PFSK-1 (cell line): ENCODE measurements around the gene IKZF3.

Source experiments
- FOXP2 ChIP-seq: optimal IDR thresholded peaks from 2 replicates; pipeline ENCODE3; 2011; ENCODE audit warnings: borderline replicate concordance, control low read depth, inconsistent platforms; ENCODE audit not compliant: insufficient read depth; ENCODE audit errors: extremely low read length, extremely low read depth
- POLR2AphosphoS5 ChIP-seq: IDR thresholded peaks from 2 replicates; pipeline ENCODE4 v1.6.1; 2012; ENCODE audit warnings: low read depth, mild to moderate bottlenecking, control low read depth, low read length, moderate library complexity
- SIN3A ChIP-seq: IDR thresholded peaks from 2 replicates; pipeline ENCODE4 v1.6.1; 2012; ENCODE audit warnings: mild to moderate bottlenecking, low read length, moderate library complexity, borderline replicate concordance; ENCODE audit not compliant: insufficient read depth
- TAF1 ChIP-seq: IDR thresholded peaks from 2 replicates; pipeline ENCODE4 v1.6.1; 2012; ENCODE audit warnings: low read length, control low read depth, borderline replicate concordance; ENCODE audit not compliant: insufficient read depth
- TF ChIP-seq, protein P1 (sequence below), 2 experiments: IDR thresholded peaks; 2 replicates each; pipeline versions ENCODE4 v1.6.1 to v1.8.0; 2011 to 2012; ENCODE audit warnings: low read depth in 2 of 2, low read length in 2 of 2, control low read depth in 1 of 2, inconsistent platforms in 1 of 2, mild to moderate bottlenecking in 1 of 2, moderate library complexity in 1 of 2; ENCODE audit not compliant: insufficient read depth in 1 of 2

The IKZF3 gene

DNA sequence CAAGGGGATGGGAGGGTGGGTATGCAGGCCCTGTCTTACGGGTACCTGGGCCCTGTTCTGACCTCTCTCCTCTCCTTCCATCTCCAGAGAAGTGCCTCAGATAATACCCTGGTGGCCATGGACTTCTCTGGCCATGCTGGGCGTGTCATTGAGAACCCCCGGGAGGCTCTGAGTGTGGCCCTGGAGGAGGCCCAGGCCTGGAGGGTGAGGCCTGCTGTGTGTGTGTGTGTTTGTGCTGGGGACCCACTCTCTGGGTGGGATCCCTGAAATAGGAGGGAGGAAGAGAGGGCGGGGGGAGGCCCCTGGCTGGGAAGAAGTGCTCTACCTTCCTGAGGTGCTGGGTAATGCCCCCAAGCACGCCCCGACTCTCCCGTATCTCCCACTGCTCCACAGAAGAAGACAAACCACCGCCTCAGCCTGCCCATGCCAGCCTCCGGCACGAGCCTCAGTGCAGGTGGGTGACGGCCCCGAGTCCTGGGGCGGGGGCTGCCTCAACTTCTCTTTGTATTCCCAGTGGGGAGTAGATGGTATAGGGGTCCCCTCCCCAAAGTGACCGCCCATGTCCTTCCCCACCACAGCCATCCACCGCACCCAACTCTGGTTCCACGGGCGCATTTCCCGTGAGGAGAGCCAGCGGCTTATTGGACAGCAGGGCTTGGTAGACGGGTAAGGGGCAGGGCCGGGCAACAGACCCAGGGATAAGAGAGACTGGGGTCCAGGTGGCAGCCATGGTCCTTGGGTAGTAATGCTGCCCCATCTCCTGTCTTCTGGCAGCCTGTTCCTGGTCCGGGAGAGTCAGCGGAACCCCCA is 118.6 kb downstream of the IKZF3 start:
- TF ChIP-seq POLR2AphosphoS5 (no peak), SIN3A (no peak)

DNA sequence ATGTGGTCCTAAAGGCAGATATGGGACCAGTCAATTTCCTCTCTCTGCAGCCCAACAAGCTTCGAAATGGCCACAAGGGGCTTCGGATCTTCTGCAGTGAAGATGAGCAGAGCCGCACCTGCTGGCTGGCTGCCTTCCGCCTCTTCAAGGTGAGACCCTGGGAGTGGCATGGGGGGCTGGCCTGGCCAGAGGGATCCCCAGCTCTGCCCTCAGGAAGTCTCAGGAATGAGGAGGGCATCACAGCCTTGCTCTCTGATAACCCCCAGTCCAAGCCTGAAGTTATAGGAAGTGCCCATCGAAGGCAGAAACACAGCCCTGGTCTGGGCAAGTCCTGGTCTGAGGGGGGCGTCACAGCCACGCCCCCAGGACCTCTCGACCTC is 119.3 kb downstream of the IKZF3 start:
- TF ChIP-seq SIN3A = no peak
- no peak for TF ChIP-seq POLR2AphosphoS5
- no peak for TF ChIP-seq TAF1
- TF ChIP-seq FOXP2 = no peak
- TF ChIP-seq, protein P1, sequence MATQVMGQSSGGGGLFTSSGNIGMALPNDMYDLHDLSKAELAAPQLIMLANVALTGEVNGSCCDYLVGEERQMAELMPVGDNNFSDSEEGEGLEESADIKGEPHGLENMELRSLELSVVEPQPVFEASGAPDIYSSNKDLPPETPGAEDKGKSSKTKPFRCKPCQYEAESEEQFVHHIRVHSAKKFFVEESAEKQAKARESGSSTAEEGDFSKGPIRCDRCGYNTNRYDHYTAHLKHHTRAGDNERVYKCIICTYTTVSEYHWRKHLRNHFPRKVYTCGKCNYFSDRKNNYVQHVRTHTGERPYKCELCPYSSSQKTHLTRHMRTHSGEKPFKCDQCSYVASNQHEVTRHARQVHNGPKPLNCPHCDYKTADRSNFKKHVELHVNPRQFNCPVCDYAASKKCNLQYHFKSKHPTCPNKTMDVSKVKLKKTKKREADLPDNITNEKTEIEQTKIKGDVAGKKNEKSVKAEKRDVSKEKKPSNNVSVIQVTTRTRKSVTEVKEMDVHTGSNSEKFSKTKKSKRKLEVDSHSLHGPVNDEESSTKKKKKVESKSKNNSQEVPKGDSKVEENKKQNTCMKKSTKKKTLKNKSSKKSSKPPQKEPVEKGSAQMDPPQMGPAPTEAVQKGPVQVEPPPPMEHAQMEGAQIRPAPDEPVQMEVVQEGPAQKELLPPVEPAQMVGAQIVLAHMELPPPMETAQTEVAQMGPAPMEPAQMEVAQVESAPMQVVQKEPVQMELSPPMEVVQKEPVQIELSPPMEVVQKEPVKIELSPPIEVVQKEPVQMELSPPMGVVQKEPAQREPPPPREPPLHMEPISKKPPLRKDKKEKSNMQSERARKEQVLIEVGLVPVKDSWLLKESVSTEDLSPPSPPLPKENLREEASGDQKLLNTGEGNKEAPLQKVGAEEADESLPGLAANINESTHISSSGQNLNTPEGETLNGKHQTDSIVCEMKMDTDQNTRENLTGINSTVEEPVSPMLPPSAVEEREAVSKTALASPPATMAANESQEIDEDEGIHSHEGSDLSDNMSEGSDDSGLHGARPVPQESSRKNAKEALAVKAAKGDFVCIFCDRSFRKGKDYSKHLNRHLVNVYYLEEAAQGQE (IDR thresholded peaks at IDR 0.05; ENCODE audit: insufficient read depth in 1 of 2, low read depth in 2 of 2, low read length in 2 of 2) = no peak

DNA sequence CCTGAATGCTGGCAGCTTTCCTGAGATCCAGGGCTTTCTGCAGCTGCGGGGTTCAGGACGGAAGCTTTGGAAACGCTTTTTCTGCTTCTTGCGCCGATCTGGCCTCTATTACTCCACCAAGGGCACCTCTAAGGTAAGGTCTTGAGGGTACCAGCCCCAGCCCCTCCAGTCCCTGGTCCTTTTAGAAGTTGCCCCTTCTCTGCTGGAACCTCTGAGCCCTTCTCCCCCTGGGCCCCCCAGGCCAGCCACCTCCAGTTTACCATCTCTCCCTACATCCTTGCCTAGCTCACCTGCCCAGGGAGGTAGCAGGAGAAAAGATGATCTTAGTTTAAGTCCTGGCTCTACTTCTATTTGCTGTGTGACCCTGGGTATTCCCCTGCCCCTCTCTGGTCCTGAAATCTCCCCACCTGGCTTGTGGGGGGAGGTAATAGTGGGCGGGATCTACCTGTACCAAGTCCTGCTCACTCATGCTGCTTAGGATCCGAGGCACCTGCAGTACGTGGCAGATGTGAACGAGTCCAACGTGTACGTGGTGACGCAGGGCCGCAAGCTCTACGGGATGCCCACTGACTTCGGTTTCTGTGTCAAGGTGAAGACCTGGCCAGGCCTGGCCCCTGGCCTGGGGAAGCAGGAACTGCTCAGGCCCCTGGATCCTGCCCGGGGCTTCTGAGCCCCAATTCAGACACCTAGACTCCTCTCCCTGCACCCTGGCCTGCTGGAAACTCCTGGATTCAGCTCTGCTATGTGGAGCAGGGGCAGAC is 119.9 kb downstream of the IKZF3 start:
- no peak for TF ChIP-seq FOXP2
- no peak for TF ChIP-seq SIN3A
- no peak for TF ChIP-seq TAF1
- TF ChIP-seq POLR2AphosphoS5 = no peak
- TF ChIP-seq, protein P1 (IDR thresholded peaks at IDR 0.05; ENCODE audit: insufficient read depth in 1 of 2, low read depth in 2 of 2, low read length in 2 of 2) = no peak

DNA sequence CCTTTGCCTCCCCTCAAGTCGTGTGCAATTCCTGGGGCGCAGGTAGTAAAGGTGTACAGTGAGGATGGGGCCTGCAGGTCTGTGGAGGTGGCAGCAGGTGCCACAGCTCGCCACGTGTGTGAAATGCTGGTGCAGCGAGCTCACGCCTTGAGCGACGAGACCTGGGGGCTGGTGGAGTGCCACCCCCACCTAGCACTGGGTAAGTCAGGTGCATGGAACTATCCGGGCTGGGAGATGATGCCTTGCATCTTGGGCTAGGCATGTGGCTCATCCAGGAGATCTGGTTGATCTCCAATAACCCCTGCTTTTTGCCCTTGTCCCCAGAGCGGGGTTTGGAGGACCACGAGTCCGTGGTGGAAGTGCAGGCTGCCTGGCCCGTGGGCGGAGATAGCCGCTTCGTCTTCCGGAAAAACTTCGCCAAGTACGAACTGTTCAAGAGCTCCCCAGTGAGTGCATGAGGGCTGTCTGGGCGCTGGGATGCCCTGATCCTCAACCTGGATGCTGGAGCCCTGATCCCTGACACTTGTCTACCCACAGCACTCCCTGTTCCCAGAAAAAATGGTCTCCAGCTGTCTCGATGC is 121.2 kb downstream of the IKZF3 start:
- TF ChIP-seq POLR2AphosphoS5 = no peak
- TF ChIP-seq SIN3A = no peak
- TF ChIP-seq, protein P1 (IDR thresholded peaks at IDR 0.05; ENCODE audit: insufficient read depth in 1 of 2, low read depth in 2 of 2, low read length in 2 of 2) = no peak
- no peak for TF ChIP-seq TAF1

DNA sequence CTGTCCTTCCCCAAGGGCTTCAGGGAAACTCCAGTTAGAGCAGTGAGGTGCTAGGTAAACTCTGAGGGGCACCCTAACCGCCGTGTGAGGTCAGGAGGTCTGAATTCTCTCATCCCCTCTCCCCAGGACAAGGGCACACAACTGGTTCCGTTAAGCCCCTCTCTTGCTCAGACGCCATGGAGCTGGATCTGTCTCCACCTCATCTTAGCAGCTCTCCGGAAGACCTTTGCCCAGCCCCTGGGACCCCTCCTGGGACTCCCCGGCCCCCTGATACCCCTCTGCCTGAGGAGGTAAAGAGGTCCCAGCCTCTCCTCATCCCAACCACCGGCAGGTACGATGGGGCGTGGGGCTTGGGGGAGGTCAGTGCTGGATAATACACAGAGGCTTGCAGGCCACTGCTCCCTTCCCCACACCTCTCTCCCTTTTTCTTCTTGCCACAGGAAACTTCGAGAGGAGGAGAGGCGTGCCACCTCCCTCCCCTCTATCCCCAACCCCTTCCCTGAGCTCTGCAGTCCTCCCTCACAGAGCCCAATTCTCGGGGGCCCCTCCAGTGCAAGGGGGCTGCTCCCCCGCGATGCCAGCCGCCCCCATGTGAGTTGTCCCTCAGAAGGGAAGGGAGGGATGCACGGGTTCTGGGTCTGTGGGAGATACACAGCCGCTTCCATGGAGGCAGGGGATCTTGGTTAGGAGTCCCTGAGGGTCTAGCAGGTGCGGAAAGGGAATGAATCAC is 121.8 kb downstream of the IKZF3 start:
- TF ChIP-seq TAF1 (no peak), SIN3A (no peak), FOXP2 (no peak), POLR2AphosphoS5 (no peak)
- TF ChIP-seq, protein P1 (IDR thresholded peaks at IDR 0.05; ENCODE audit: insufficient read depth in 1 of 2, low read depth in 2 of 2, low read length in 2 of 2) = no peak
